Posterior cingulate gyrus (tissue), 11 donors: ENCODE data around the gene COL18A1.
"Not testable (repeated sequence)": the region's sequence is repeated elsewhere in the genome, so short reads cannot be mapped to it uniquely, and the experiment has no call there.

Source experiments
- DNase-seq, 10 donors: peaks; one replicate each; pipeline versions ENCODE4 v3.0.0 to v3.0.0-alpha.2; 2020 to 2021; ENCODE audit warnings: mixed read lengths in 3 of 10
- intact Hi-C: fragments of 100-400 bp; cut with DNase I; formaldehyde crosslinking; loops from one replicate; pipeline ENCODE4 v1.15.1; 2023

COL18A1 gene

GRCh38 chr21:45404730-45405270 lies at the start of gene COL18A1:
Gene COL18A1, plus strand, starts transcription at chr21:45405165. Its CDS starts 66 bp downstream, at chr21:45405231.
- peak in 2 of 10 donors; percentile 59 to 77 for DNase-seq
- intact Hi-C loops = no loop called here

- peak in 1 of 10 donors; percentile 26 for DNase-seq
- intact Hi-C loops = no loop called here
Measured at GRCh38 chr21:45355573-45355972, 49.4 kb upstream of the COL18A1 start.

- intact Hi-C loops = no loop called here
- DNase-seq = peak in 2 of 10 donors; percentile 19 to 35
Measured at GRCh38 chr21:45356251-45356650, 48.7 kb upstream of the COL18A1 start.

- intact Hi-C loops = no loop called here
- DNase-seq = peak in 4 of 10 donors; percentile 4 to 49 (median 31)
Measured at GRCh38 chr21:45356653-45357435, 48.1 kb upstream of the COL18A1 start.

- intact Hi-C loops = no loop called here
- peak in 4 of 10 donors; percentile 54 to 88 (median 84) for DNase-seq
Measured at GRCh38 chr21:45357436-45358260, 47.3 kb upstream of the COL18A1 start.

GRCh38 chr21:45358261-45358670 lies 46.7 kb upstream of the COL18A1 start:
- intact Hi-C loops = no loop called here

GRCh38 chr21:45358711-45359310 lies 46.2 kb upstream of the COL18A1 start:
- peak in 3 of 10 donors; percentile 41 to 72 (median 50) for DNase-seq
- intact Hi-C loops = no loop called here

More at GRCh38 chr21:45358261-45358670, 46.7 kb upstream of the COL18A1 start:
- DNase-seq = peak in 3 of 10 donors; percentile 30 to 67 (median 54)

- peak in 4 of 10 donors; percentile 38 to 79 (median 59) for DNase-seq
- intact Hi-C loops = no loop called here
Measured at GRCh38 chr21:45359451-45360217, 45.3 kb upstream of the COL18A1 start.

- DNase-seq = peak in 3 of 10 donors; percentile 51 to 82 (median 81)
- intact Hi-C loops = no loop called here
Measured at GRCh38 chr21:45361033-45361997, 43.6 kb upstream of the COL18A1 start.

GRCh38 chr21:45362077-45362747 lies 42.8 kb upstream of the COL18A1 start:
- intact Hi-C loops = no loop called here
- peak in 3 of 10 donors; percentile 21 to 58 (median 42) for DNase-seq

- intact Hi-C loops = no loop called here
- peak in 3 of 10 donors; percentile 31 to 70 (median 69) for DNase-seq
Measured at GRCh38 chr21:45362748-45363145, 42.2 kb upstream of the COL18A1 start.

GRCh38 chr21:45363272-45363671 lies 41.7 kb upstream of the COL18A1 start:
- intact Hi-C loops = not testable (repeated sequence)

GRCh38 chr21:45363921-45364467 lies 41.0 kb upstream of the COL18A1 start:
- peak in 9 of 10 donors; percentile 34 to 91 (median 63) for DNase-seq
- intact Hi-C loops = no loop called here

More at GRCh38 chr21:45363272-45363671, 41.7 kb upstream of the COL18A1 start:
- DNase-seq = peak in 2 of 10 donors; percentile 52 to 55

- intact Hi-C loops = no loop called here
- DNase-seq = peak in 4 of 10 donors; percentile 28 to 86 (median 79)
Measured at GRCh38 chr21:45364468-45365185, 40.3 kb upstream of the COL18A1 start.

- peak in 2 of 10 donors; percentile 45 to 64 for DNase-seq
- intact Hi-C loops = no loop called here
Measured at GRCh38 chr21:45365186-45365607, 39.8 kb upstream of the COL18A1 start.

- DNase-seq = peak in 3 of 10 donors; percentile 23 to 65 (median 40)
- intact Hi-C loops = no loop called here
Measured at GRCh38 chr21:45365608-45366241, 39.2 kb upstream of the COL18A1 start.
